GM18508 (cell line): Measurements from ENCODE around the gene KIF13A.
"Not testable (repeated sequence)": the region's sequence is repeated elsewhere in the genome, so short reads cannot be mapped to it uniquely, and the experiment has no call there.

Experiments used
- ATAC-seq: cut with Tn5 transposase; IDR thresholded peaks from one replicate; pipeline ENCODE4 v1.9.1; 2021; ENCODE audit warnings: moderate number of reproducible peaks; ENCODE audit not compliant: insufficient read depth, unreplicated experiment

The KIF13A gene

DNA sequence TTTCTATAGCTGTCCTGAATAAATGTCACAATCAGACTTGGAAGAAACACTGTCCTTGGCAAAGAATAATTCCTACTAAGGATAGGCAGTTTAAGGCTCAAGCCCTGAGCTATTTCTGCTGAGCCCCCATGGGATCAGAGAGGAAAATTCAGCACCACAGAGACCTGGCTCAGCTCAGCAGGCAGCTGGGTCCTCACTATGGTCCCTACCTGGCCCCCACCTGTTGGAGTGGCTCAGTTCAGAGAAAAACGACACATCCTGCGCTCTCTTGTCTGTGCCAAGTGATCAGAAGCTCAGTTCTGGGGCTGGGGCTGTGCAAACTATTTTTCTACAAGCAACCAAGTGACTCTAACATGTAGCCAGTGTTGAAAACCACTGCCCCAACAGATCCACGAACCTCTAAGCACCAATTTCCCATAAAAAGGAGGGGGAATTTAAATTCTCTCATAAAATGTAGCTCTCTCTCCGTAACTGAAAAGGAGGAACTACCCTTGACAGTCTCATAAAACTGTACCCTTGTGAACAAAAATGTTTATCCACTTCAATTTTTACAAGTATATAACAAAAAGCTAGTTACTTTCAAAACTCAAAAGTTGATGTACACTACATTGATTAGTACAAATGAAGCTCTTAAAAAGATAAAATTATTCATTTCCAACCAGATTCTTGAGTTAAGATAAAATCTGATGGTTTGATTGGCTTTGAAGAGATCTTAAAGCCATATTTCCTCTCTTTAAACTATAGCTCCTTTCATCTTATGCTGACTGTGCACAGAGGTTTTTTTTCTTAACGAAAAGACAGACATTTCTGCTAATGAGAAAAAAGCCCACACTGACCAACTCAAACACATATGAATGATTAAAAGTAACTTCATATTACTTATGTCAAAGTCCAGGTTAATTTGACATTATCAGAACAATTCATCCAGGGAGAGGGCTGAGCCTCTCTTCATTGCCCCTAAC, 52.0 kb downstream of the KIF13A start:
- no peak for ATAC-seq

DNA sequence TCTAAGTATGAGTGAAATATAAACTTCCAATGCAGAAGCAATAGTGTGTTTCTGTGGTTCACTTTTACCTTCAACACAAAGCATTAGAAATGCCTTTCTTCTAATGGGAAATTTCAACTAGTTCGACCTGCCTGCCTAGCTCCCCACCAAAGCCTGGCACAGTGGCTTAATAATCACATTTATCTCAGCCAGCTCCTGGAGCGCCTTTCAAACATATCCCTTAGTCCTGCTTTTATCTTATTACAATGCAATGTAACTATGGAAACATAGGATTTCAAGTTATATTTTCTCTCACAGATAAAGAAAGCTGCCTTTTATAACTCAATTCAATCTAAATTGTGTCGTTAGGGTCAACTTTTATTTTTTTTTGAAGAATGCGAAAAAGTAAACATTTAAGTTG, 53.7 kb downstream of the KIF13A start:
- no peak for ATAC-seq

DNA sequence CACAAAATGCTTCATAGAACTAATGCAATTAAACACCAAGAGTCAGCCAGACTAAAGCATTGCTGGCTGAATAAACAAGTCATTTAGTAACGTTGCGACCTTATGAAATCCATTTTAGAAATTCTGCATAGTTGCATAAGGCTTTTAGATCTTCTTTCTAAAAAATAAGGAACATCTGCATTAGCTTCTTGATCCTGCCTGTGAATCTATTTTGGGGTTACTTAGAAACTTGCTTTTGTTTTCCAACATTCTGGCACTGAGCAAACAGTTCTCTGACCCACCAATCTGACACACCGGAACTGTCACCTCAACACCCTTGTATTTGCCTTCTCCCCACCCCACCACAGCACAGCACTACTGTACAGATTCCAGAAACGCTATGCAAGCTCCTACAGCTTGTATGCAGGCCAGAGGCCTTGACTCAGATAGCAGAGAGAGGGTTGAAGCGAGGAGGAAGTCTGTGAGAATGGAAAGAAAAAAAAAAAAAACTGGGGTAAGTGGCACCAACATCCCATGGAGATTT, 55.0 kb downstream of the KIF13A start:
- no peak for ATAC-seq

DNA sequence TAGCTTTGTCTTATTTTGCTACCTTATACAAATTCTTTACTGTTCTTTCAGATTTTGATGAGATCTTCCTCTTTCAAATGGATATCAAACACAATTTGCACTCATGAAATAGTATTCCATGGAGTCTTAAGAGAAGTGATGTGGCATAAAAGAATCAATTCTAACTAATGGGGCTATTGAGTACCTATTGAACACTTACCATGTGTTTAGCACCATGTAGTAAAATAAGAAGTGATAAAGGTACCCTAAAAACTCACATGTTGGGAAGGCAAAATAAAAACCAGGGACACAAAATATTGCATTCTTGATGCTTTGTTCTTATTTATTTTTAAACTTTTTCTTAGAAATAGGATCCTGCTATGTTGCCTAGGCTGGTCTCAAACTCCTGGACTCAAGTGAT, 56.2 kb downstream of the KIF13A start:
- ATAC-seq: no peak

DNA sequence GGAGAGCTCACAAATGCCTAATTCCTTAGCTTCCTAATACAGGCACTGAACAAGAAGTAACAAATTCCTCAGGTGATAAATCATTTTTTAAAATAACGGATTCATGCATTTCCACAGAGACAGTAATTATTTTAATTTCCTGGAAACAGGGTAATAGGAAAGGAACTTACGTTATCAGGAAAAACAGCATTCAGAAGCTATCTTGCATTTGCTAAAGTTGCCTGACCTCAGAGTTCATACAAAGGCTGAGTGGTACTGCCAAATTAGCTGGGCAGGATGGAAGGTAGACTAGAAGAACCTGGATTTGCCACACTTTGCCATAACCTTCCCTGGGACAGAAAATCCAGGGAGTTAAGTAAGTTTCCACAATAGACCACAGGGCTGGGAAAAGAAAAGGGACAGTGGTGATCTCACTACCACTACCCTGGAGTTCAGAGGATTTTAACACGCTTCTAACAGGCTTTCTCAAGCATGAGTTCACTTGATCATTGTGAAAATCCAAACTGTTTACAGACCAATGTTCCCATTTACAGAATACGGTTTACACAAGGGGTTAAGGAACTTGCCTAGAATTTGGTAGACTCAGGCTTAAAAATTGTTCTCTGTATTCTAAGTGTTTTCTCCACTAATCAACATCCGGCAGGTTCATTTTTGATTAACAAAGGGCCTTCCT, 57.0 kb downstream of the KIF13A start:
- no peak for ATAC-seq

DNA sequence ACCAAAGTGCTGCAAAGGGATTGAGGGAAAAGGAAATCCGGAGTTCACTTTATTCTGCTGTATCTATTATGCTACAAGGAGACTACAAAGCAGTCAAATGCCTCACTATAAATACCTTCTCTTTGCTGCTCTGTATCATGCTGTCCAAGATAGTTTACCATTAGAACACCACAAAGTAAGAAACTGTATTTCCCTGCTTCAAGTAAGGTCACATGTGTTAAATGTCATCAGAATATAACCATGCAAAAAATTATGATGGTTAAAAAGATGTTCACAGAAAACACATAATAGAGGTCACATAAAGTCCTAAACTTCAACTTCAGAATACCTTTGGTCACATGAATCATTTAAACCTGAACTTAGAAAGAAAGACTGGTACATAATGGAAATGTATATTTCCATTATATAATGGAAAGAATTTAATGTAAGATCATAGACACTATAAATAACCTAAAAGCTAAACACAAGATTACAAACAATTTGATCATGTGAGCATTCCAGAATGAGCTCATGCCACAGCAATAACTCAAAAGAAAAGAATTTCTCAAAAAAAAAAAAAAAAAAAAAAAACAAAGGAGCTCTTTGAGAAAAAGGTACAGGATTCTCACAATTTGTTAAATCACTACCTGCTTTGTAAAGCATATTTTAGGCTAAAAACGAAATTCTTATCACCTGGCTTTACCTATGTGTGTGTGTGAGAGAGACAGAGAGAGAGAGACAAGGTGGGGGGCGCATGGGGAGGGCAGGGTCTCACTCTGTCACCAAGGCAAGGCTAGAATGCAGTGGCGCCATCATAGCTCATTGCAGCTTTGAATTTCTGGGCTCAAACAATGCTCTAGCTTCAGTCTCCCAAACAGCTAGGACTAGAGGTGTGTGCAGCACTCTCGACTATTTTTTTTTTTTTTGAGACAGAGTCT, 58.7 kb downstream of the KIF13A start:
- no peak for ATAC-seq

DNA sequence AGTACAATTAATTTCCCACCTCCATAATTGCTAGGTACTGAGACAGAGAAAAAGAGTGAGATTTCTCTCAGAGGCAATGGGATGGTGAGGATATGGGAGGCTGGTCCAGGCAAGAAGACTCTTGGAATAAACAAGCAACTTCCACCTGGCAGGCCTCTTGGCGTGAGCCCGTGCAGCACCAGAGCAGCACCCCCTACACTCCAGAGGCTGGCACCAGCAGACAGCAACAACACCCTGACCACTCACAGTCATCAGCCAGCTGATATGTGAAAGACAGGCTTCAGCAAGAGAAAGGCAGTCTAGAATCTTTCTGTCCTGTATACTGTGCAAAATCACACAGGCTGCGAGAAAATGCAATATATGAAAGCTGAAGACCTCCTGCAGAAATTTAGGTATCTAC, 59.7 kb downstream of the KIF13A start:
- ATAC-seq: no peak

DNA sequence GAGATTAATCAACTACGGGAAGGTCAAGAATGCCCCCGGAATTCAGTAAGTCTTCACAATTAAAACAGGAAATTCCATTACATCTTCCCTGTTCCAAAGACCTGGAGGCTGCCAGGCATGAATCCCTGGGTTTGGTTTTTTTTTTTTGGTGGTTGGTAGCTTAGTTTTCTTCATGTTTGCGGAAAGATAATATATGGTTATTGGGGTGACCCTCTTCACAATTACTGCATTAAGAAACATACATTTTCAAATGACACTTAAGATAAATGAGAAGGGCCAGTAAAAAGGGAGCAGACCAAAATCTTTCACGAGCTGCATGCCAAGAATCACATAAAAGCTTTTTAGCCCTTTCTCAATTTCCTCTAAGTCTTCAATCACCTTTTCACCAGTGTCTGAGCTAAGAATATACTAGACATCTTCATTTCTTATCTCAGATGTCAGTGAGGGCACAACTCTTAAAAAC, 64.0 kb downstream of the KIF13A start:
- no peak for ATAC-seq

DNA sequence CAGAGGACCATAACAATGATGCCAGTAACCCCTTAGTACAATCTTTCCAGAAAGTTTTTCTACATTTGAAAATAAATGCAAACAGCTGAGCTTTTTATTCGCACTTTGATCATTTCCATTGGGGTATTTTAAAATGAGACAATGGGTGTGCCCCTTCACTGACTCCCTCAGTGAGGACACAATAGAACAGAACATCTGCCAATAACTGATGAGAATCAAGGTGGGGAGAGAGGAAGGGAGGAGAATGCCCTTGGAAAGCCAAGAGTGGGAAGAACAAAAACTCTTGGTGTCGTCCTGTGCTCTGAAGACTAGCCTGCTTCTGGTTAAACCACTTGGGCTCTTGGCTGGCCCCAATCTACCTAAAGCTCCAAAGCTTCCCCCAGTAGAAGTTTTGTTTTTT, 66.0 kb downstream of the KIF13A start:
- ATAC-seq: no peak

DNA sequence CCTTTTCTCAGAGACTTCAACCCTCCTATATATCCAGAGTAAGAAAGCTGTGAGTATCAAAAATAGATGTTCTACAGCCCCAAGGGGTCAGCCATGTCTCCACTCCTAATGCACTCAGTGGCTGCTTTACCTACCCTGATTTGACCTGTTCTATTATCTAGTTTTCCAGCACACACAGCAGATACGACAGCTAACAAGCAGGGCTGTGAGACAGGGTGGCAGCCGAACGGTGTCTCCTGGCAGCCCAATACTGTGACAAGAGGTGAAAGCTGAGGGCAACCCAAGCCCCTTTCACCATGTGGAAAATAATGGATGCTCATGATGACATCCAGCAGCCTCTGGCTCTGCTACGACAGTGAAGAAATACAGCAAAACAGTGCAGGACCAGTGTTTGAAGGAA, 67.9 kb downstream of the KIF13A start:
- ATAC-seq: no peak

DNA sequence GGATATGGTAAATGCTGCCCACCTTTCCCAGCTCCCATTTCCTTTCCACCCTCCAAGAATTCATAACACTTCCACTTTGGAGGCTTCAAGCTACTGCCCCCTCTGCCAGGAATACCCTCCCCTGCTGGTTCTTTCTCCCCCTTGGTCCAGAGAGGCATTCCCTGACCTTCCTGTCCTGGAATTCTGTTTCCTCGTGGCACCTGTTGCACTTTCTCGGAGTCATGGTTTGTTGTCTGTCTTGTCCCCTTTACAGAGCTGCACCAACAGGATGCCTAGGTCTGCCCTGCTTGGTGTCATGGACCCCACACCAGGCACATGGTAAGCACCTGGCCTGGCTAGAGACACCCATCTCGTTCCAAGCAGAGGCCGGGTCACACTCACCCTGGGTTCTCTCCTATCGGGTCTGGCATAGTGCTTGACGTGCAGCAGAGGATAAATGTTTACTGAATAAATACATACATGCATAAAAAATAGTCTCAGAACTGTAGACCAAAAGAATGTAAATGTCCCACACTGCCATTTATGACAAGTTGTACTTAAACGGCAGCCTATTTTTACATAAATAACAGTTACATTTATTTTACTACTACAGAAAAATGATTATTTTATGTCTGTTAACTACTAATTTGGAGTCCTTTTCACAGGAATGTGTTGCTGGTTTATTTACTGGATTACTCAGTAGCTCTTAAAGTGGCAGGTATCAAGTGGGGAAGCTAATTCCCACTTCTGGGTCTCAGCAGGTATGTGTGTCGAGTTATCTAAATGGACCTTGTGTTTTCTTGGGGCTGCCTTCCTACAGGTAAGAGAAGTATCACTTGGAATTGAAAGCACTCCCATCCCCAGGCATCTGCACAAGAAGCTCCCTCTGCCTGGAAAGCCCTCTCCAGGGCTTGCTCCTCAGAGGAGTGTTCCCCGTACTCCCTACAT, 69.3 kb downstream of the KIF13A start:
- no peak for ATAC-seq

DNA sequence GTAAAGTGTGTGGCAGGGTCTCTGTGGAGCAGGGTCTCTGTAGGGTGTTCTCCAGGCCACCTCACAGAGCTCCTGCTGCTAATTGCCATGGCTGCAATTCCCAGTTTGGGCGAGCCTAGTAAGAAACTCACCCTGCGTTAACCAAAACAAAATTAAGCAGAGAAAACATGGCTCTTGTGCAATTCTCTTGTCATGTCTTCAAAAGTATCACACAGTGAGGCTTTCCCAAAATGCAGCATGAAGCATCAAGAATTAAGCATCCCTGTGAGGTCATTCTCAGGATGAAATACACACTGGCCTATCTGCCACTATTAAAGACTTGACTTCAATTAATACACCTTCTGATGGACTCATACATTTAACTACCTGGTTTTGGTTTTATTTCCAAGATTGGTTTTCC, 72.8 kb downstream of the KIF13A start:
- ATAC-seq: no peak

DNA sequence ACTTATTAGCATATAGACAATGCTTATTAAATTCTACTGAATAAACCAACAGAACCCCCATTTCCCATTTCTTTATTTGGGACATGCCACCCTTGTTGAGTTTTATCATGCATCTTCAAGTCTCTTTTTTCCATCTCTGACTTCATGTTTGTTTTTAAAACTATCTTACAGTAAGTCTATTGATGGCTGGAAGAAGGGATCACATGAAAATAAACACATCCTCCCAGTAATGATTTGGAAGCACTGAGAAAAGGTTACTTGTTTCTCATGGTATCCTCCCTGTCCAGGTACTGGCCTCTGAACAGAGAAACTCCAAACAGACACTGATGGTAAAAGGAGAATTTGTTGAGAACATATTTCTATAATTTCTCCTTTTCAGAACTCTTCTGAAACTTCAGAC, 74.9 kb downstream of the KIF13A start:
- no peak for ATAC-seq

DNA sequence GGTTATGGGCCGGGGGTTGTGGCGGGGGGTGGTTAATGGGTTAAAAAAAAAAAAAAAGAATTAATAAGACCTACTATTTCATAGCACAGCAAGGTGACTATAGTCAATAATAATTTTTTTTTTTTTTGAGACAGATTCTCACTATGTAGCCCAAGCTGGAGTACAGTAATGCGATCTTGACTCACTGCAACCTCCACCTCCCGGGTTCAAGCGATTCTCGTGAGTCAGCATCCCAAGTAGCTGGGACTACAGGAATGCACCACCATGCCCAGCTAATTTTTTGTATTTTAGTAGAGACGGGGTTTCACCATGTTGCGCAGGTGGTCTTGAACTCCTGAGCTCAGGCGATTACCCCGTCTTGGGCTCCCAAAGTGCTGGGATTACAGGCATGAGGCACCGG, 75.8 kb downstream of the KIF13A start:
- not testable (repeated sequence) for ATAC-seq

DNA sequence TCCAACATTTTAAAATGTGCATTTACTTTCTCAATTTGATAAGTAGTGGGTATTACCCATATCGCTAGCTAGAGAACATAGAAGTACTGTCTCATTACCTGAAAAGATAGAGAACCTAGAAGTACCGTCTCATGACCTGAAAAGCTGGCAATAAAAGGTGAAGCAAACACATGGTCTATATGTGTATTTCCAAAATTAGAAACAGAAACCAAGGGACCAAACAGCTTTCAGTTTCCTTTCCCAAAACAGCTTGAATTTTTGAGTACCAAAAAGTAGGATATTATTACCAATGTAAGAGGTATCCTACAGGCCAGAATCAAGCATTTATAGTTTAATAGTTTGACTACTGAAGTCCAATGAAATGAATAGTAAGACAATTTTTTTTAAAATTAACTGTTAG, 77.2 kb downstream of the KIF13A start:
- ATAC-seq: no peak

DNA sequence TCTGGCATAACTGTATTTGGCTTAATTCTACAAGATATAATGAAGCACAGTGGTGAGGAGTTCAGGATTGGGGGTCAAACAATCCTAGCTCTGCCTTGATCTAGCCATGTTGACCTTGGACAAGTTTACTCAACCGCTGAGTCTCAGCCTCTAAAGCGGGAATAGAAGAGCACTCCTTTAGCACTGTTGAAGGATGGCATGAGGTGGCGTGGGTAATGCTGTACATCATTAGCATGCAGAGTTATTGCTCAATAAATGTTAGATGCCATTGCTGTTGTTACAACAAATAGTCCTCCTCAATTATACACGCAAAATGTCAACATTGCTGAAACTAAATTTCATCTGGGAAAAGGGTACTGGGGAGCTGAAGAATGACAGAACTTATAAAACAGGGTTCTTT, 78.6 kb downstream of the KIF13A start:
- no peak for ATAC-seq

DNA sequence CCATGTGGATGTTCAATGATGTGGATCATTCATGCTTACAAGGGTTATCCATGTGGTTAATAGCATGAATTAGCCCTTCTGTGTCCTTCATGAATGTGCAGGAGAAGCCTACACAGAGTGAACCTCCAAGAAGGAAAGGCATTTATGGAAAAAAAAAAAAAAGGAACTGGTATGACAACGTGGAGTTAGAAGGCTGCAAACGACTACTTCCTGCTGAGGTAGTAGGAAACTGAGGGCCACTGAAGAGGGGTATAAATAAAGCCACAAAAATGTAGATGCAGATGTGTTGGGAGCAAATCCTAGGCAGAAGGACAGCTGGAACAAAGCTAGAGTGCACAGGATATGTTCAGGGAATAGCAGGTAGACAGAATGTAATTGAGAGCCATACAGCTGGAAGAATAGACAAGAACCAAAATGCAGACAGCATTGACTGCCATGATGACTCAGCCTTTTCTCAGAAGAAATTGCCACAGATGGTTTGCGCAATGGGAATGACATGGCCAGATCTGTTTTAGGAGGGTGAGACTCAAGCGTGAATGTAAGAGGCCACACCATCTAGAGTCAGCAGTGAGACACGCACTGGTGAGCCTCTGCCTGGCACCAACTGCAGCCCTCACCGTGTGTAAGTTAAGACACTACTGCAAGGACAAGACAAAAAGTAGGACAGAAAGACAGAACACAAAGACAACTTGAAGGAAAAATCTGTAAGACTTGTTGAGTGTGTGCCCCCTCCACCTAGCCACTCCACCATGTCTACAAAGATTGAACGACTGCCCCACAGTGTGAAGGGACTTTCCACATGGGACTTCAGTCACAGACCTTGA, 79.8 kb downstream of the KIF13A start:
- peak; percentile 58 for ATAC-seq
